ENCODE results near the gene SQSTM1. TPM values are rescaled to one million over a fixed set of nuclear protein-coding genes. Genes with fewer than 3 reads are reported as not detected.

The SQSTM1 gene
- total and polyA plus RNA-seq, 9 of the 15 experiments (the other 6 are each of a cell fraction or from before 2014, with no cell fraction given) = 5.6 to 148 (median 64.0) TPM

- TF ChIP-seq, protein P1, sequence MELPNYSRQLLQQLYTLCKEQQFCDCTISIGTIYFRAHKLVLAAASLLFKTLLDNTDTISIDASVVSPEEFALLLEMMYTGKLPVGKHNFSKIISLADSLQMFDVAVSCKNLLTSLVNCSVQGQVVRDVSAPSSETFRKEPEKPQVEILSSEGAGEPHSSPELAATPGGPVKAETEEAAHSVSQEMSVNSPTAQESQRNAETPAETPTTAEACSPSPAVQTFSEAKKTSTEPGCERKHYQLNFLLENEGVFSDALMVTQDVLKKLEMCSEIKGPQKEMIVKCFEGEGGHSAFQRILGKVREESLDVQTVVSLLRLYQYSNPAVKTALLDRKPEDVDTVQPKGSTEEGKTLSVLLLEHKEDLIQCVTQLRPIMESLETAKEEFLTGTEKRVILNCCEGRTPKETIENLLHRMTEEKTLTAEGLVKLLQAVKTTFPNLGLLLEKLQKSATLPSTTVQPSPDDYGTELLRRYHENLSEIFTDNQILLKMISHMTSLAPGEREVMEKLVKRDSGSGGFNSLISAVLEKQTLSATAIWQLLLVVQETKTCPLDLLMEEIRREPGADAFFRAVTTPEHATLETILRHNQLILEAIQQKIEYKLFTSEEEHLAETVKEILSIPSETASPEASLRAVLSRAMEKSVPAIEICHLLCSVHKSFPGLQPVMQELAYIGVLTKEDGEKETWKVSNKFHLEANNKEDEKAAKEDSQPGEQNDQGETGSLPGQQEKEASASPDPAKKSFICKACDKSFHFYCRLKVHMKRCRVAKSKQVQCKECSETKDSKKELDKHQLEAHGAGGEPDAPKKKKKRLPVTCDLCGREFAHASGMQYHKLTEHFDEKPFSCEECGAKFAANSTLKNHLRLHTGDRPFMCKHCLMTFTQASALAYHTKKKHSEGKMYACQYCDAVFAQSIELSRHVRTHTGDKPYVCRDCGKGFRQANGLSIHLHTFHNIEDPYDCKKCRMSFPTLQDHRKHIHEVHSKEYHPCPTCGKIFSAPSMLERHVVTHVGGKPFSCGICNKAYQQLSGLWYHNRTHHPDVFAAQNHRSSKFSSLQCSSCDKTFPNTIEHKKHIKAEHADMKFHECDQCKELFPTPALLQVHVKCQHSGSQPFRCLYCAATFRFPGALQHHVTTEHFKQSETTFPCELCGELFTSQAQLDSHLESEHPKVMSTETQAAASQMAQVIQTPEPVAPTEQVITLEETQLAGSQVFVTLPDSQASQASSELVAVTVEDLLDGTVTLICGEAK (IDR thresholded peaks at IDR 0.05) = no peak
- TF ChIP-seq, protein P1 (CRISPR knock-in tag; IDR thresholded peaks at IDR 0.05) = no peak
- TF ChIP-seq NFRKB (IDR thresholded peaks at IDR 0.05; ENCODE audit: low read depth) (no peak), POLR2AphosphoS5 (IDR thresholded peaks at IDR 0.05; ENCODE audit: control insufficient read depth, insufficient read depth, low read depth, low read length) (peak; percentile 36; the same call in 1 of the 2 replicates), PURB (CRISPR knock-in tag; IDR thresholded peaks at IDR 0.05; ENCODE audit: low read depth) (no peak), PHTF2 (CRISPR knock-in tag; IDR thresholded peaks at IDR 0.05) (0 out of 2 replicates have a peak, but pooled peaks have one; percentile 59), GATAD2A (IDR thresholded peaks at IDR 0.05) (no peak), ZNF224 (CRISPR knock-in tag; IDR thresholded peaks at IDR 0.05) (no peak), ESRRA (IDR thresholded peaks at IDR 0.05; ENCODE audit: borderline replicate concordance, low read depth) (no peak), NR0B1 (IDR thresholded peaks at IDR 0.05; ENCODE audit: partially characterized antibody) (no peak), TOE1 (IDR thresholded peaks at IDR 0.05; ENCODE audit: borderline replicate concordance) (no peak), TOE1 (CRISPR knock-in tag; IDR thresholded peaks at IDR 0.05; ENCODE audit: borderline replicate concordance, low read depth) (no peak)
- TF ChIP-seq, protein P2, sequence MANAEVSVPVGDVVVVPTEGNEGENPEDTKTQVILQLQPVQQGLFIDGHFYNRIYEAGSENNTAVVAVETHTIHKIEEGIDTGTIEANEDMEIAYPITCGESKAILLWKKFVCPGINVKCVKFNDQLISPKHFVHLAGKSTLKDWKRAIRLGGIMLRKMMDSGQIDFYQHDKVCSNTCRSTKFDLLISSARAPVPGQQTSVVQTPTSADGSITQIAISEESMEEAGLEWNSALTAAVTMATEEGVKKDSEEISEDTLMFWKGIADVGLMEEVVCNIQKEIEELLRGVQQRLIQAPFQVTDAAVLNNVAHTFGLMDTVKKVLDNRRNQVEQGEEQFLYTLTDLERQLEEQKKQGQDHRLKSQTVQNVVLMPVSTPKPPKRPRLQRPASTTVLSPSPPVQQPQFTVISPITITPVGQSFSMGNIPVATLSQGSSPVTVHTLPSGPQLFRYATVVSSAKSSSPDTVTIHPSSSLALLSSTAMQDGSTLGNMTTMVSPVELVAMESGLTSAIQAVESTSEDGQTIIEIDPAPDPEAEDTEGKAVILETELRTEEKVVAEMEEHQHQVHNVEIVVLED (CRISPR knock-in tag; IDR thresholded peaks at IDR 0.05) = no peak
Observed at GRCh38 chr5:179837076-179838011, 16.6 kb downstream of the SQSTM1 start (continued).

Measured in K562 (cell line).